IMR-90 (cell line): Measurements from ENCODE around the gene FA2H. TPM values are rescaled to one million over a fixed set of nuclear protein-coding genes. Genes with fewer than 3 reads are reported as not detected.

ENCODE experiments used
- ATAC-seq: fragments of 200-7000 bp; cut with Tn5 transposase; 2 replicates; pipeline ENCODE4 v1.9.1; 2020; ENCODE audit warnings: low read depth, mild to moderate bottlenecking, moderate library complexity
- BruUV-seq: library from RNA; stranded (reverse); fragments of 400-500 nt; replicated peaks from 2 replicates; lab custom pipeline; 2021; lab: Mats Ljungman, UMichigan
- CTCF ChIA-PET: fragments of 300-600 bp; formaldehyde crosslinking; extraction: SDS; loops from one replicate; lab custom pipeline; 2021; ENCODE audit warnings: antibody characterized with exemption; lab: Yijun Ruan, JAX
- POLR2A ChIA-PET: fragments of 300-600 bp; sonication (Branson Sonifier 250); formaldehyde crosslinking; loops from one replicate; lab custom pipeline; 2022; ENCODE audit warnings: antibody characterized with exemption; ENCODE audit not compliant: unreplicated experiment; lab: Charles Lee
- DNase-seq: peaks from one replicate; pipeline ENCODE4 v3.0.0; 2013
- H2AFZ ChIP-seq: replicated peaks from 2 replicates; pipeline ENCODE3; 2013; ENCODE audit warnings: low read length, mild to moderate bottlenecking; ENCODE audit not compliant: poor library complexity
- H2AK5ac ChIP-seq: 2 replicates; pipeline ENCODE4 v1.6.1; 2013; ENCODE audit warnings: low read depth, low read length, inconsistent platforms
- H2AK9ac ChIP-seq: replicated peaks from 2 replicates; pipeline ENCODE3; 2013; ENCODE audit warnings: mild to moderate bottlenecking, low read depth, low read length, moderate library complexity; ENCODE audit not compliant: poor library complexity
- H2BK120ac ChIP-seq: 2 replicates; pipeline ENCODE4 v1.6.1; 2013; ENCODE audit warnings: low read depth, low read length, inconsistent platforms
- H2BK15ac ChIP-seq: 3 replicates; pipeline ENCODE4 v1.6.1; 2013; ENCODE audit warnings: low read depth, low read length, inconsistent platforms
- H2BK20ac ChIP-seq: 2 replicates; pipeline ENCODE4 v1.6.1; 2013; ENCODE audit warnings: low read depth, mild to moderate bottlenecking, inconsistent platforms, low read length, moderate library complexity
- H2BK5ac ChIP-seq: 2 replicates; pipeline ENCODE4 v1.6.1; 2013; ENCODE audit warnings: mild to moderate bottlenecking, low read depth, low read length, inconsistent platforms; ENCODE audit not compliant: poor library complexity, severe bottlenecking
- H3K14ac ChIP-seq: replicated peaks from 2 replicates; pipeline ENCODE4 v1.6.1; 2013; ENCODE audit warnings: low read depth, low read length, inconsistent platforms
- H3K18ac ChIP-seq: 2 replicates; pipeline ENCODE4 v1.6.1; 2013; ENCODE audit warnings: low read depth, low read length, control low read depth
- H3K23ac ChIP-seq: 2 replicates; pipeline ENCODE4 v1.6.1; 2013; ENCODE audit warnings: low read depth, low read length, inconsistent platforms
- H3K27ac ChIP-seq: 2 replicates; pipeline ENCODE4 v1.5.1; 2013; ENCODE audit warnings: mild to moderate bottlenecking, control low read depth, low read length; ENCODE audit not compliant: insufficient read depth
- H3K27me3 ChIP-seq: 2 replicates; pipeline ENCODE4 v1.6.1; 2013; ENCODE audit warnings: low read length; ENCODE audit not compliant: control insufficient read depth, insufficient read depth
- H3K36me3 ChIP-seq: 2 replicates; pipeline ENCODE4 v1.6.1; 2013; ENCODE audit warnings: low read length, mixed read lengths; ENCODE audit not compliant: control insufficient read depth, insufficient read depth
- H3K4ac ChIP-seq: 2 replicates; pipeline ENCODE4 v1.6.1; 2013; ENCODE audit warnings: low read depth, low read length, inconsistent platforms
- H3K4me1 ChIP-seq: 2 replicates; pipeline ENCODE4 v1.6.1; 2013; ENCODE audit warnings: low read length, mixed read lengths; ENCODE audit not compliant: control insufficient read depth, insufficient read depth
- H3K4me2 ChIP-seq: 2 replicates; pipeline ENCODE4 v1.6.1; 2013; ENCODE audit warnings: low read depth, mild to moderate bottlenecking, control low read depth, low read length, moderate library complexity
- H3K4me3 ChIP-seq: 2 replicates; pipeline ENCODE4 v1.5.1; 2013; ENCODE audit warnings: low read depth, mild to moderate bottlenecking, control low read depth, low read length, moderate library complexity; ENCODE audit not compliant: insufficient read depth
- H3K56ac ChIP-seq: 2 replicates; pipeline ENCODE4 v1.6.1; 2013; ENCODE audit warnings: low read length, inconsistent platforms; ENCODE audit not compliant: insufficient read depth; ENCODE audit errors: extremely low read depth
- H3K79me1 ChIP-seq, 2 experiments: 2 replicates each; pipeline ENCODE4 v1.6.1; 2013; ENCODE audit warnings: low read length in 2 of 2, inconsistent platforms in 1 of 2, low read depth in 1 of 2
- H3K9ac ChIP-seq: 2 replicates; pipeline ENCODE4 v1.6.1; 2013; ENCODE audit warnings: low read depth, low read length, control low read depth
- H3K9me1 ChIP-seq: 2 replicates; pipeline ENCODE4 v1.6.1; 2013; ENCODE audit warnings: low read length, inconsistent platforms; ENCODE audit not compliant: insufficient read depth
- H3K9me3 ChIP-seq: 2 replicates; pipeline ENCODE4 v1.6.1; 2013; ENCODE audit warnings: low read length; ENCODE audit not compliant: control insufficient read depth, insufficient read depth
- H4K20me1 ChIP-seq: 2 replicates; pipeline ENCODE4 v1.6.1; 2013; ENCODE audit warnings: low read length, inconsistent platforms; ENCODE audit not compliant: insufficient read depth
- H4K5ac ChIP-seq: 2 replicates; pipeline ENCODE4 v1.6.1; 2013; ENCODE audit warnings: mild to moderate bottlenecking, low read depth, low read length, control low read depth
- H4K8ac ChIP-seq, 2 experiments: 2 replicates each; pipeline ENCODE4 v1.6.1; 2013; ENCODE audit warnings: low read depth in 2 of 2, low read length in 2 of 2, control low read depth in 1 of 2, inconsistent platforms in 1 of 2
- H4K91ac ChIP-seq: 2 replicates; pipeline ENCODE4 v1.6.1; 2013; ENCODE audit warnings: low read depth, low read length, inconsistent platforms; ENCODE audit not compliant: insufficient read depth
- BHLHE40 ChIP-seq: fragments of 150-350 bp; IDR thresholded peaks from 2 replicates; pipeline ENCODE4 v1.6.1; 2016; ENCODE audit warnings: mild to moderate bottlenecking, low read depth, low read length
- CEBPB ChIP-seq: IDR thresholded peaks from 2 replicates; pipeline ENCODE4 v1.6.1; 2012; ENCODE audit warnings: low read depth, low read length, improper control_type of control experiment
- CHD1 ChIP-seq: IDR thresholded peaks from 2 replicates; pipeline ENCODE4 v1.6.1; 2012; ENCODE audit warnings: low read depth, low read length, improper control_type of control experiment
- FOS ChIP-seq: fragments of 150-350 bp; IDR thresholded peaks from 2 replicates; pipeline ENCODE4 v1.6.1; 2016; ENCODE audit warnings: low read depth, low read length
- MAFK ChIP-seq: IDR thresholded peaks from 2 replicates; pipeline ENCODE4 v1.6.1; 2012; ENCODE audit warnings: low read depth, low read length, improper control_type of control experiment
- MAZ ChIP-seq: IDR thresholded peaks from 2 replicates; pipeline ENCODE4 v1.6.1; 2012; ENCODE audit warnings: low read depth, mild to moderate bottlenecking, low read length, improper control_type of control experiment, moderate library complexity, borderline replicate concordance
- MXI1 ChIP-seq: IDR thresholded peaks from 2 replicates; pipeline ENCODE4 v1.6.1; 2012; ENCODE audit warnings: low read depth, mild to moderate bottlenecking, low read length, moderate library complexity, borderline replicate concordance
- NFE2L2 ChIP-seq: fragments of 150-350 bp; IDR thresholded peaks from 2 replicates; pipeline ENCODE4 v1.6.1; 2016; ENCODE audit warnings: low read depth, mild to moderate bottlenecking, low read length
- POLR2A ChIP-seq: IDR thresholded peaks from 2 replicates; pipeline ENCODE4 v1.6.1; 2012; ENCODE audit warnings: mild to moderate bottlenecking, low read depth, low read length
- RAD21 ChIP-seq: IDR thresholded peaks from 2 replicates; pipeline ENCODE4 v1.6.1; 2012; ENCODE audit warnings: low read length, improper control_type of control experiment
- RCOR1 ChIP-seq: IDR thresholded peaks from 2 replicates; pipeline ENCODE4 v1.6.1; 2012; ENCODE audit warnings: mild to moderate bottlenecking, low read length, improper control_type of control experiment; ENCODE audit not compliant: insufficient replicate concordance
- RFX5 ChIP-seq: IDR thresholded peaks from 2 replicates; pipeline ENCODE4 v1.8.0; 2012; ENCODE audit warnings: low read depth, mild to moderate bottlenecking, low read length, moderate library complexity
- SMC3 ChIP-seq: fragments of 150-350 bp; IDR thresholded peaks from 2 replicates; pipeline ENCODE4 v1.6.1; 2016; ENCODE audit warnings: low read depth, mild to moderate bottlenecking, antibody characterized with exemption, low read length, moderate library complexity
- WGBS, 2 experiments: methylation state at CpG; one replicate each; pipeline versions ENCODE4 v1.1.5 to v1.1.7; 2013; ENCODE audit warnings: missing lambda C conversion rate in 2 of 2; ENCODE audit not compliant: insufficient read length in 1 of 2; ENCODE audit errors: extremely low coverage in 2 of 2; 5-methylcytosine and 5-hydroxymethylcytosine counted together
- dilution Hi-C: fragments of 300-500 bp; cut with HindIII; formaldehyde crosslinking; loops from one replicate; pipeline ENCODE4 v1.14.3; 2018; ENCODE audit warnings: low sequenced_read_pairs; ENCODE audit not compliant: unreplicated experiment
- in situ Hi-C: fragments of 300-500 bp; cut with MboI; formaldehyde crosslinking; loops from 3 replicates; pipeline ENCODE4 v1.14.3; 2019; ENCODE audit warnings: low sequenced_read_pairs, inconsistent platforms, mixed read lengths
- intact Hi-C: fragments of 100-400 bp; cut with micrococcal nuclease; formaldehyde crosslinking; loops from 2 replicates; pipeline ENCODE4 v1.10.0; 2022
- polyA plus RNA-seq, 3 experiments: library from polyadenylated mRNA; depleted of rRNA; stranded (reverse); fragments of >200 nt; gene quantifications; 2 replicates each; pipeline ENCODE4 v1.2.3, GENCODE V29; 2012; ENCODE audit warnings: low replicate concordance in 1 of 3
- total RNA-seq: library from RNA; depleted of rRNA; stranded (reverse); fragments of >200 nt; gene quantifications from 2 replicates; pipeline ENCODE4 v1.2.3, GENCODE V29; 2012
- TF ChIP-seq, protein P1 (sequence below): fragments of 150-350 bp; IDR thresholded peaks from 2 replicates; pipeline ENCODE4 v1.6.1; 2016; ENCODE audit warnings: low read depth, mild to moderate bottlenecking, low read length, moderate library complexity, borderline replicate concordance
- TF ChIP-seq, protein P2 (sequence below): fragments of 150-350 bp; IDR thresholded peaks from 2 replicates; pipeline ENCODE4 v1.6.1; 2017; ENCODE audit warnings: mild to moderate bottlenecking, antibody characterized with exemption, low read length, low read depth

Gene FA2H
- total and polyA plus RNA-seq, 2 of the 4 experiments (the other 2 are of a cell fraction): not detected

DNA sequence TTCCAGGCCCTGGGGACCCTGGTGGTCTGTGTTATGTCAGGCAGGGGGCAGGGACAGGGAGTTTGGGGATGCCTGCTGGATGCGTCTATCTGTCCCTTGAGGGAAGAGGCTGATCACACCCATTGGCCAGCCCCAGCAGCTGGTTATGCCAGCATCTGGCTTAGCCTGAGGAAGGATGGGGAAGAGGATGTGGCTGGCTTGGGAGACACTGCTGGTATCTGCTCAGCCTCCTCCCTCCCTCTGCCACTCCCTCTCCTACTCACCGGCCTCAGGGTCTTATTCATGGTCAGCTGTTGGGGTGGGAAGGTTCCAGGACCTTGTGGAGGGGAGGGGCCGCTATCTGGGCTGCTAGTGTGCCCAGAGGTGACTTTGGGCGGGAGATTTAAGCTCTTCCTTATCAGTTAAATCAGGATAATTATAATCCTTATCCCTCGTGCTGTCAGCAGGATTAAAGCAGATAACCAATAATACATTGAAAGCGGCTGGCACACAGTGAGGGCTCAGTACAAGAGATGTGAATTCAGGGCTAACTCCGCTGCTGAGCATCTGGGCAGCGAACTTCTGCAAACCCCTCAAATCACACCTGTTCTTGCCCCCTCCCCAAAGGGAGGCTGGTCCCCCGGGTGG is 38.0 kb downstream of the FA2H start:
- no peaks in the 10 kb centered on the region for H4K20me1 ChIP-seq
- no CpG with 5 or more reads among the region's 9 CpGs for WGBS, 2 experiments
- CTCF ChIA-PET: interaction anchor here (1.3 kb wide), 1 partner anchor 126 kb away, joined by 6 read pairs; no protein-coding TSS in a partner anchor

More for the DNA sequence above, 38.0 kb downstream of the FA2H start:
- Histone ChIP-seq H2AK5ac (no peak overlapping the region), H3K4me1 (peaks cover 15% of the 10 kb centered on the region), H4K91ac (no peak overlapping the region), H2BK15ac (no peak overlapping the region), H3K23ac (no peak overlapping the region), H2BK120ac (0 out of 2 replicates have a peak overlapping the region, but pooled peaks have one; percentile 21), H3K79me1 (no peaks in the 10 kb centered on the region), H3K18ac (no peak overlapping the region), H4K5ac (no peak overlapping the region), H2BK20ac (no peak overlapping the region), H3K27ac (no peak overlapping the region), H4K8ac (no peak overlapping the region), H3K4me2 (no peak overlapping the region), H3K14ac (no peak overlapping the region), H3K27me3 (peaks cover 3% of the 10 kb centered on the region; the same call in 1 of the 2 replicates), H3K9me3 (no peaks in the 10 kb centered on the region), H3K36me3 (no peaks in the 10 kb centered on the region), H3K9me1 (peaks cover 3% of the 10 kb centered on the region; the same call in 1 of the 2 replicates), H3K4me3 (no peak overlapping the region), H2AK9ac (no peak overlapping the region), H3K9ac (no peak overlapping the region), H2AFZ (no peak overlapping the region), H2BK5ac (no peak overlapping the region), H3K56ac (no peak overlapping the region), H3K4ac (no peak overlapping the region)
- in situ Hi-C loops: no loop called here
- no TSS peak for BruUV-seq
- DNase-seq (no peak), ATAC-seq (no peak)
- dilution Hi-C loops: no loop called here
- intact Hi-C loops: no loop called here
- TF ChIP-seq NFE2L2: no peak
- TF ChIP-seq MXI1: no peak
- no peak for TF ChIP-seq MAFK
- no peak for TF ChIP-seq FOS
- no peak for TF ChIP-seq RAD21
- TF ChIP-seq, protein P1, sequence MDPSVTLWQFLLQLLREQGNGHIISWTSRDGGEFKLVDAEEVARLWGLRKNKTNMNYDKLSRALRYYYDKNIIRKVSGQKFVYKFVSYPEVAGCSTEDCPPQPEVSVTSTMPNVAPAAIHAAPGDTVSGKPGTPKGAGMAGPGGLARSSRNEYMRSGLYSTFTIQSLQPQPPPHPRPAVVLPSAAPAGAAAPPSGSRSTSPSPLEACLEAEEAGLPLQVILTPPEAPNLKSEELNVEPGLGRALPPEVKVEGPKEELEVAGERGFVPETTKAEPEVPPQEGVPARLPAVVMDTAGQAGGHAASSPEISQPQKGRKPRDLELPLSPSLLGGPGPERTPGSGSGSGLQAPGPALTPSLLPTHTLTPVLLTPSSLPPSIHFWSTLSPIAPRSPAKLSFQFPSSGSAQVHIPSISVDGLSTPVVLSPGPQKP: no peak
- no peak for TF ChIP-seq RFX5
- no peak for TF ChIP-seq SMC3
- TF ChIP-seq CHD1: no peak
- TF ChIP-seq, protein P2, sequence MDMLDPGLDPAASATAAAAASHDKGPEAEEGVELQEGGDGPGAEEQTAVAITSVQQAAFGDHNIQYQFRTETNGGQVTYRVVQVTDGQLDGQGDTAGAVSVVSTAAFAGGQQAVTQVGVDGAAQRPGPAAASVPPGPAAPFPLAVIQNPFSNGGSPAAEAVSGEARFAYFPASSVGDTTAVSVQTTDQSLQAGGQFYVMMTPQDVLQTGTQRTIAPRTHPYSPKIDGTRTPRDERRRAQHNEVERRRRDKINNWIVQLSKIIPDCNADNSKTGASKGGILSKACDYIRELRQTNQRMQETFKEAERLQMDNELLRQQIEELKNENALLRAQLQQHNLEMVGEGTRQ: no peak
- TF ChIP-seq BHLHE40: no peak
- no peak for TF ChIP-seq RCOR1
- no peak for TF ChIP-seq POLR2A
- TF ChIP-seq MAZ: no peak
- TF ChIP-seq CEBPB: no peak
- POLR2A ChIA-PET: no interaction called here
